Activated naive CD4-positive, alpha-beta T cell treated with anti-CD3 and anti-CD28 coated beads for 36 hours (primary cell): ENCODE results near the gene ARFGAP3. TPM values are rescaled to one million over a fixed set of nuclear protein-coding genes. Genes with fewer than 3 reads are reported as not detected.
"Not testable (repeated sequence)": the region's sequence is repeated elsewhere in the genome, so short reads cannot be mapped to it uniquely, and the experiment has no call there.

Source experiments
- CTCF ChIA-PET: fragments of 350-600 bp; sonication (Branson Sonifier 250); formaldehyde crosslinking; loops from one replicate; lab custom pipeline; 2021; ENCODE audit warnings: antibody characterized with exemption; lab: Charles Lee
- DNase-seq: peaks from one replicate; pipeline ENCODE4 v3.0.0-alpha.2; 2020
- H3K27ac Mint-ChIP-seq: one replicate; pipeline ENCODE4 v1.8.0; 2021; ENCODE audit warnings: mild to moderate bottlenecking, mixed read lengths
- H3K27me3 Mint-ChIP-seq: one replicate; pipeline ENCODE4 v1.8.0; 2021; ENCODE audit warnings: low read depth, mixed read lengths
- H3K36me3 Mint-ChIP-seq: one replicate; pipeline ENCODE4 v1.8.0; 2021; ENCODE audit warnings: low read depth, mixed read lengths
- H3K4me1 Mint-ChIP-seq: one replicate; pipeline ENCODE4 v1.8.0; 2021; ENCODE audit warnings: low read depth, mixed read lengths
- H3K4me3 Mint-ChIP-seq: one replicate; pipeline ENCODE4 v1.8.0; 2021; ENCODE audit warnings: mild to moderate bottlenecking, moderate library complexity, mixed read lengths
- H3K9me3 Mint-ChIP-seq: one replicate; pipeline ENCODE4 v1.8.0; 2021; ENCODE audit warnings: mixed read lengths
- intact Hi-C: fragments of 100-400 bp; cut with micrococcal nuclease; formaldehyde crosslinking; loops from one replicate; pipeline ENCODE4 v1.15.1; 2023
- total RNA-seq, 2 experiments: library from RNA; stranded (reverse); gene quantifications; one replicate each; pipeline ENCODE4 v1.2.3, GENCODE V29; 2021

ARFGAP3 gene
- total RNA-seq, 2 experiments from 2014 or later: 25.6 to 28.6 TPM

DNA sequence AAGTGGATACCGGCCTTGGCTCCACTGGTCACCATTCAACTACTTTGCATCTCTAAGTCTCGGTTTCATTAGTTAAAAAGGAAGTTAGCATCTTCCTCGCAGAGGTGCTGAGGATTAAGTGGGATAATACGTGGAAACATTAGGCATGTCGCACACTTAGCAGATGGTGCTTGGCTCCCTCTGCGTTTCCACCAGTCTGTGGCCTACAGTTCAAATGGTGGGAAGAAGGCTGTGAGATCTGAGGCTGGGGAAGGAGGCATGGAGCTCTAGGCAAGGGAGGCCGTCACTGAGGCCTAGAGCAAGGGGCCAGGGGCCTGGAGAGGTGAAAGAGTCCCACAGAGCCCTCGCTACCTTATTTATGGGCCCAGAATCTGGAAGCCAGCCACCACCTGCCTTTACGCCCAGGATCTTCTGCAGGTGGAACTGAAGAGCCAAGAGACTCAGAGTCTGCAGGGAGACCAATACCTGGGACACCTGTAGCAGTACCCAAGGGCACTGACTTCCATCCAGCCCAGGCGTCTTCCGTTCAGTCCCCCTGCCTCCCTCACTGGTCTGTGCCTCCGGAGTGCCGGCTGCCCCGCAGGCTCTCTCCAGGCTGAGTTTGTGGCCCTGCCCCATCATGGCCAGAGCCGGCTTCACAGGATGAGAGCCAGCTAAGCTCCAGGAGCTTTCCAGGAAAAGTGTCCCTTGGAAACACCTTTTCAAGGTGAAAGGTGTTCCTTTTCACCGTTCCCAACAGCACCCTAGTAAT is 70.3 kb downstream of the ARFGAP3 start:
- H3K4me3 Mint-ChIP-seq: no peak overlapping the region
- no peaks in the 10 kb centered on the region for H3K9me3 Mint-ChIP-seq
- CTCF ChIA-PET: interaction anchor here (1.0 kb wide), 1 partner anchor 304 kb away, joined by 3 read pairs; no protein-coding TSS in a partner anchor
- no peaks in the 10 kb centered on the region for H3K27me3 Mint-ChIP-seq
- no peaks in the 10 kb centered on the region for H3K36me3 Mint-ChIP-seq
- H3K27ac Mint-ChIP-seq: no peak overlapping the region
- DNase-seq: no peak
- intact Hi-C loops: no loop called here
- H3K4me1 Mint-ChIP-seq: no peaks in the 10 kb centered on the region

DNA sequence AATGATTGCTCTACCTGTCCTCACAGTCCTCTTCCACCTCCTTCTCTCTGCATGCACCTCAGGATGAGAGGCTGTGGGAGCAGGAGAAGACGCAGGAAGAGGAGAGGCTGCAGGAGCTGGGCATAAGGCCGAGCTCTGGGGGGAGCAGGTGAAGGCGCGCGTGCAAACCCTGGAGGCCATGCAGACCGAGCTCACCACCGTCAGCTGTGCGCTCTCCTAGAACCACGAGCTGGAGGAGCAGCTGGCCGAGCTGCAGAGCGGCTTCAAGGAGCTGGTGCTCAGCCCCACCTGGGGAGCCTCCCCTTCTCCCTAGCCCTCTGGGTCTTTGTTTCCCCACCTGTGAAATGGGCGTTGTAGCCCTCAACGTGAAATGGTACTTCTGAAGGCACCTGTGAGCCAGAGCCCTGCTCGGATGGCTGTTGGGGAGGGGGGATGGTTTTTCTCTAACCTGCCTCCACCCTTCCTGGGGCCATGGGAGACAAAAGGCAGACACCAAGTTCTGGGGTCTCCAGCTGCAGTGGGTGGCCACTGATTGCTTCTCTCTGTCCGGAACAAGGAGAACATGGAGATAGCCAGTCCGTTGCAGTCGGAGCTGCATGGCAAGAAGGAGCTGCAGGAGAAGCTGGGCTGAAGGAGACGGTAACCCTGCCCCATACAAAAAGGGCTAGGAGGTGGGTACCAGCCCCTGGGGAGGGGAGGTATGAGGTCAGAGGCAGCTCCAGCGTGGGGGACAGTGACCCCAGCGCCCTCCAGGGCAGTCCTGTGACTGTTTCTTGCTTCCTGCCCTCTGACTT is 71.2 kb downstream of the ARFGAP3 start:
- Mint-ChIP-seq H3K36me3 (no peaks in the 10 kb centered on the region), H3K27me3 (no peaks in the 10 kb centered on the region), H3K4me1 (no peaks in the 10 kb centered on the region), H3K9me3 (no peaks in the 10 kb centered on the region), H3K4me3 (no peak overlapping the region), H3K27ac (no peak overlapping the region)
- no peak for DNase-seq
- intact Hi-C loops: no loop called here
- CTCF ChIA-PET: interaction anchor here (1.0 kb wide), 1 partner anchor 305 kb away, joined by 3 read pairs; no protein-coding TSS in a partner anchor

DNA sequence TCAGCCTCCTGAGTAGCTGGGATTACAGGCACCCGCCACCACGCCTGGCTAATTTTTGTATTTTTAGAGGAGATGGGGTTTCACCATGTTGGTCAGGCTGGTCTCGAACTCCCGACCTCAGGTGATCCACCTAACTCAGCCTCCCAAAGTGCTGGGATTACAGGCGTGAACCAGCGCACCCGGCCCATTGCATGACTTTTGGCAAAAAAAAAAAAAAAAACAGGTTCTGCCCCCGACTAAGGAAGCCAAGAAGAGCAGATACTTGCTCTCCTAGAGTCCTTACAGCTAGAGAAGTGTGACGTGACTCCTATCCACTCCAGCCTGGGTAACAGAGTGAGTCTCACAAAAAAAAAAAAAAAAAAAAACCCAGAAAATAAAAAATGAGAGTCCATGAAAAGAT is 74.8 kb downstream of the ARFGAP3 start:
- DNase-seq, H3K4me1 Mint-ChIP-seq, H3K27me3 Mint-ChIP-seq, H3K4me3 Mint-ChIP-seq, H3K27ac Mint-ChIP-seq, H3K36me3 Mint-ChIP-seq, intact Hi-C loops, H3K9me3 Mint-ChIP-seq: not testable (repeated sequence)
- CTCF ChIA-PET: interaction anchor here (0.7 to 2.2 kb wide), 2 partner anchors 252 to 1453 kb away, joined by 3 to 6 read pairs; no protein-coding TSS in a partner anchor

DNA sequence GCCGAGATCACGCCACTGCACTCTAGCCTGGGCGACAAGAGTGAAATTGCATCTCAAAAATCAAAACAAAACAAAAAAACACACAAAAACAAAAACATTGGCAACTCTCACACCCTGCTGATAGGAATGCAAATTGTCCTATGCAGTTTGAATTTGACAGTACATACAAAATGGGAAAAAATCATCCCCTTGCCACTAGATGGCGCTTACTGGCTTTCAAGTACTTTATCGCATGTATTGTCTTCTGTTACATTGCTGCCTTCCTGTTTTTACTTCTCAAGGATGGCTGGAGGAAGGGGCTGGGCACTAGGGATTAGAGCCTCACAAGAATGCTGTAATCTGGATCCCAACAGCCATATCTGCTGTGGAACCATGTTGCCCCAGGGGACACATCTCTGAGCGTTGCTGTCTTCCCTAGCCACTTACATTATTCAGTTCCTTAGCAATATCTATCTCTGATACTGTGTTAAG is 77.0 kb downstream of the ARFGAP3 start:
- H3K27me3 Mint-ChIP-seq: no peaks in the 10 kb centered on the region

DNA sequence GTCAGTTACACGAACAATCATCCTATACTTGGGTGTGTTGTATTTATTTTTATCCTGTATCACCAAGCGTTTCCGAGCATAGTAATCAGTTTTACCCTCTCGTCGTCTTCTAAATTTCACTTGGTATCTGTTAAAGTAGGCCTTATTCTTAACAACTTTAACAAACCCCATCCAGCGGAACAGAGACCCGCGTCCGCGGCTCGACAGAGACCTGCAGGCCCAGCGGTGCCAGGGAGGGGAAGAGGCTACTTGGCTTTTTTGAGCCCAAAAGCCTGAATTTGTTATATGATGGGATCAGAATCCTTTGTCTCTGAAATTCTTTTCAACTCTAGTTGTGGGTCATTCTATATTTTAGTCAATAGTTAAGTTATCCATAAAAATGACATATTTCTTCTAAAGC is 79.9 kb downstream of the ARFGAP3 start:
- Mint-ChIP-seq H3K27ac (no peak overlapping the region), H3K36me3 (no peaks in the 10 kb centered on the region), H3K4me3 (no peak overlapping the region), H3K4me1 (no peaks in the 10 kb centered on the region), H3K9me3 (no peaks in the 10 kb centered on the region), H3K27me3 (no peaks in the 10 kb centered on the region)
- CTCF ChIA-PET: interaction anchor here (1.1 kb wide), 1 partner anchor 261 kb away, joined by 3 read pairs; no protein-coding TSS in a partner anchor
- no peak for DNase-seq
- intact Hi-C loops: no loop called here

More for the DNA sequence above, 77.0 kb downstream of the ARFGAP3 start:
- H3K4me3 Mint-ChIP-seq: no peak overlapping the region
- peak; percentile 64 for DNase-seq
- H3K4me1 Mint-ChIP-seq: no peaks in the 10 kb centered on the region
- CTCF ChIA-PET: interaction anchor here (0.8 to 2.2 kb wide), 5 partner anchors 37 to 254 kb away, joined by 3 to 7 read pairs (median 5); no protein-coding TSS in a partner anchor
- H3K36me3 Mint-ChIP-seq: no peaks in the 10 kb centered on the region
- no peaks in the 10 kb centered on the region for H3K9me3 Mint-ChIP-seq
- no peak overlapping the region for H3K27ac Mint-ChIP-seq
- intact Hi-C loops: loop anchor here (1.0 to 2.0 kb wide), 4 partner anchors 87 to 310 kb away; no protein-coding TSS in a partner anchor

DNA sequence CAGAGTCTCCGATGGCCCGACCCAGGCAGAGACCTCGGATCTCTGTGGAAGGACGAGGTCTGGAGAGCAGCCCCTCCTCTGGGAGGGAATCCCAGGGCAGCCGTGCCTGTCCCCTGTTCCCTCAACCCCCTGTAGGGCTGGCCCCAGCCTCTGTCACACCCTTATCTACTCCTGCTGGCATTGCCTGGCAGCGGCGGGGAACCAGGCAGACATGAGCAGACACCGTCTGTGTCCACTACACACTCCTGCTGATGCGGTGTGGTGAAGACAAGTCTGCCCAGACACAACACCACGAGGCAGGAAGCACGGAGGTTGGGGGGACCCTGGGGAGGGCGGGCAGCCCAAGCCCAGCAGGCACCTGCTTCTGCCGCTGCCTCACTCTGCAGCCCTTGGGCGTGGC is 83.9 kb downstream of the ARFGAP3 start:
- no peaks in the 10 kb centered on the region for H3K36me3 Mint-ChIP-seq
- H3K27ac Mint-ChIP-seq: no peak overlapping the region
- intact Hi-C loops: no loop called here
- H3K4me1 Mint-ChIP-seq: no peaks in the 10 kb centered on the region
- no peaks in the 10 kb centered on the region for H3K27me3 Mint-ChIP-seq
- CTCF ChIA-PET: no interaction called here
- H3K4me3 Mint-ChIP-seq: no peak overlapping the region
- no peak for DNase-seq
- no peaks in the 10 kb centered on the region for H3K9me3 Mint-ChIP-seq

DNA sequence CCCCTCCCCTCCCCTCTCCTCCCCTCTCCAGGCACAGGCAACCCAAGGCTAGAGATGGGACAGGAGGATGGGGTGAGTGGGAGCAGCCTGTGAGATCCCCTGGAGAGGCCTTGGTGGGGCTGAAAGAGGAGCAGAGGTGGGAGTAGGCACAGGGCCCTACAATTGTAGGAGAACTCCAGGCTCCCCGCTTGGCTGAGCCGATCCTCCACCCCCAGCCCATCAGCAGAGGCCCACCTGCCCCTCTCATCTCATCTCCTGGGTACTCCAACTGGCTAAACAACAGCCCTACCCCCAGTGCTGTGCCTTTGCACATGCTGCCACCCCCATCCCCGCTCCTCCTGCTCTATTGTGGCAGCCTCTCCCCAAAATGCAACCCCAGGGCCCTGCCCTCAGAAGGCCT is 84.4 kb downstream of the ARFGAP3 start:
- DNase-seq: no peak
- Mint-ChIP-seq H3K27ac (no peak overlapping the region), H3K9me3 (no peaks in the 10 kb centered on the region), H3K27me3 (no peaks in the 10 kb centered on the region), H3K4me3 (no peak overlapping the region), H3K36me3 (no peaks in the 10 kb centered on the region), H3K4me1 (no peaks in the 10 kb centered on the region)
- CTCF ChIA-PET: no interaction called here
- intact Hi-C loops: no loop called here

DNA sequence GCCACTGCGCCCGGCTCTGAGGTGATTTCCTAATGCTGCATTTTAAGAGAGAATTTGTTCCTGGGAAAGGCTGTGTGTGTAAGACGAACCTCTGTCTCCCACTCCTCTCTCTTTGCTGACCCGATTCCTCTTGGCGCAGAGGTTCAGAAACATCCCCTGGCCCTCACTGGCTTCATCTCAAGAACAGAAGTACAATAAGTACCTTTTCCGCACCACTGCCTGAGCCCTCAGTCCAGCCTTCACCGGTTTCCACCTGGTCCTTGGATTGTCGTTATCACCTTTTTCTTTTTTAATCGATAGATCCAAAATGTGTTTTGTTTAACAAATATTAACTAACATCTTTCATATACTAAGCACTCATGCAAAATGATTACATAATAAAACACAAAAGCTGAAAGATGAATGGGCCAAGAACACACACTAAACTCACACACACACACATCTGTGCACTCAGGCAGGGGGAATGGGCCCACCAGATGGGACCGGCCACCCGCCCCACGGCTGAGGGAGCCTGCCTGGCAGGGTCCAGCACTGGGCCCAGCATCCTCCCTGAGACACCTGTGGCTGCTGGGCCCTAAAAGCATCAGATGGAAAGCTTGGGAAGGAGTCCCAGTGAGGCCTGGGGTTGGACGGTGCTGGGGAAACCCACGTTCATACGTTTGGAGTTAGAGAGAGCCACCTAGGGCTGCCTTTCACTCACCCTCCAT is 86.0 kb downstream of the ARFGAP3 start:
- H3K27ac Mint-ChIP-seq: no peak overlapping the region
- CTCF ChIA-PET: interaction anchor here (0.8 kb wide), 1 partner anchor 126 kb away, joined by 3 read pairs; no protein-coding TSS in a partner anchor
- no peaks in the 10 kb centered on the region for H3K27me3 Mint-ChIP-seq
- no peak for DNase-seq
- no peak overlapping the region for H3K4me3 Mint-ChIP-seq
- no peaks in the 10 kb centered on the region for H3K36me3 Mint-ChIP-seq
- intact Hi-C loops: no loop called here
- no peaks in the 10 kb centered on the region for H3K4me1 Mint-ChIP-seq
- H3K9me3 Mint-ChIP-seq: no peaks in the 10 kb centered on the region

DNA sequence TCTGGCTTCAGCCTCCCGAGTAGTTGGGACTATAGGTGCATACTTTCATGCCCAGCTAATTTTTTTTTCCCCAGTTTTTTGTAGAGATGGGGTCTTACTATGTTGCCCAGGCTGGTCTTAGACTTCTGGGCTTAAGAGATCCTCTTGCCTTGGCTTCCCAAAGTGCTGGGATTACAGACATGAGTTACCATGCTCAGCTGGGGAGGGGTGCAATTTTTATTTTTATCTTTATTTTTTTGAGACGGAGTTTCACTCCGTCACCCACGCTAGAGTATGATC is 86.7 kb downstream of the ARFGAP3 start:
- Mint-ChIP-seq H3K27me3 (no peaks in the 10 kb centered on the region), H3K27ac (no peak overlapping the region), H3K4me1 (no peaks in the 10 kb centered on the region), H3K36me3 (no peaks in the 10 kb centered on the region), H3K4me3 (no peak overlapping the region), H3K9me3 (no peaks in the 10 kb centered on the region)
- DNase-seq: no peak
- intact Hi-C loops: no loop called here
- CTCF ChIA-PET: no interaction called here

DNA sequence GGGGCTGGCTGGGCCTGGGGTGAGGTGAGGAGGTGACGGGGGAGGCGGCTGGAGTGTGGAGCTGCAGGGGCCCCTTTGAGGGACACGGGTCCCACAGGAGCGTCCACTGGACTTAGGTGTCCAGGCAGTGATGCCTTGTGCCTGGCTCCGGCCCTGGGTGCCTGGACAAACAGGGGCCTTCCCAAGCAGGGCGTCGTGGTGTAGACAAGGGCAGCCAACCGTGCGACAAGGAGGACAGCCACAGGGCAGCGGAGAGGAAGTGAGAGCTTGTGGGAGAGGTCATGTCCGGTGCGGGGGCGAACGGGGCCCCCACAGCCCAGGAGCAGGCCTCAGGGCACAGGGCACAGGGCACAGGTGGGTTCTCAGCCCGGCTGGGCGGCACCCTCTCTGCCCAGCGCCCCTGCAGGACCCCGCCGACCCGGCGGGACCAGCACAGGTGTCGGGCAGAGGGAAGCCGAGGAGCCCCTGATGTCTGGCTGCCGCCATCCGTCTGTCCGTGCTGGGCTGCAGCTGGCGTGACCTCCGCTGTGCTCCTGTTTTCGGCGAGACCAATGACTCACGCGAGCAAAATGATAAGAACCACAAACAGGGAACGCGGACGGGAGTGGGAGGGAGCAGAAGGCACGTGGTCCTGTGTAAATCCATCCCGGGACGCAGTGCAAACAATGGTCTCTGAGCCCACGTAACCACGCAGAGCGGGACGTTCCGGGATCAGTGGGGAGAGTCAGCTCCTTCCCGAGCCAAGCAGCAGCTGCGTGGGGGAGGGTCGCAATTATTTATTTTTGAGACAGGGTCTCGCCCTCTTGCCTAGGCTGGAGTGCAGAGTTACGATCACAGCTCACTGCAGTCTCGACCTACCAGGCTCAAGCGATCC is 87.3 kb downstream of the ARFGAP3 start:
- DNase-seq: no peak
- no peaks in the 10 kb centered on the region for H3K9me3 Mint-ChIP-seq
- no peaks in the 10 kb centered on the region for H3K27me3 Mint-ChIP-seq
- H3K4me3 Mint-ChIP-seq: no peak overlapping the region
- CTCF ChIA-PET: no interaction called here
- no peak overlapping the region for H3K27ac Mint-ChIP-seq
- H3K36me3 Mint-ChIP-seq: no peaks in the 10 kb centered on the region
- intact Hi-C loops: no loop called here
- H3K4me1 Mint-ChIP-seq: no peaks in the 10 kb centered on the region

DNA sequence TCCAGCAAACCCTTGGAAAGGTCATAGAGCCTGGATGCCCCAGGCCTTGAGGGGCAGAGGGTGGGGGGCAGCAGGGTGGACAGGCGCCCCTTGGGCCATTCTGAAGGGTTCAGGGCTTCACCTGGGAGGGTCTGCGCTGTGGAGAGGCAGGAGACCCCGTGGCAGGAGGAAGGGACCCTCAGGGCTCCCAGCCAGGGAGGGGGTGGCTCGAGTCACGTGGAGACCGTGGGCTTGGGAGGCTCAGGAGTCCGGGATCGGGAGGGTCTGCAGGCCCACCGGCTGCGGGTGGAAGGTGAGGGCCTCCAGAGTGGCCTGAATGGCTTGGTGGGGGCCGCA is 87.9 kb downstream of the ARFGAP3 start:
- no peaks in the 10 kb centered on the region for H3K4me1 Mint-ChIP-seq
- no peak overlapping the region for H3K27ac Mint-ChIP-seq
- intact Hi-C loops: no loop called here
- H3K27me3 Mint-ChIP-seq: no peaks in the 10 kb centered on the region
- DNase-seq: no peak
- CTCF ChIA-PET: no interaction called here
- no peaks in the 10 kb centered on the region for H3K36me3 Mint-ChIP-seq
- no peaks in the 10 kb centered on the region for H3K9me3 Mint-ChIP-seq
- H3K4me3 Mint-ChIP-seq: no peak overlapping the region
